Activated CD4-positive, alpha-beta T cell treated with anti-CD3 and anti-CD28 coated beads for 48 hours (primary cell): ENCODE measurements around the gene FBXL5.
"Not testable (repeated sequence)": the region's sequence is repeated elsewhere in the genome, so short reads cannot be mapped to it uniquely, and the experiment has no call there.

Experiments
- DNase-seq: peaks from one replicate; pipeline ENCODE4 v3.0.0-alpha.2; 2020

FBXL5 gene

DNA sequence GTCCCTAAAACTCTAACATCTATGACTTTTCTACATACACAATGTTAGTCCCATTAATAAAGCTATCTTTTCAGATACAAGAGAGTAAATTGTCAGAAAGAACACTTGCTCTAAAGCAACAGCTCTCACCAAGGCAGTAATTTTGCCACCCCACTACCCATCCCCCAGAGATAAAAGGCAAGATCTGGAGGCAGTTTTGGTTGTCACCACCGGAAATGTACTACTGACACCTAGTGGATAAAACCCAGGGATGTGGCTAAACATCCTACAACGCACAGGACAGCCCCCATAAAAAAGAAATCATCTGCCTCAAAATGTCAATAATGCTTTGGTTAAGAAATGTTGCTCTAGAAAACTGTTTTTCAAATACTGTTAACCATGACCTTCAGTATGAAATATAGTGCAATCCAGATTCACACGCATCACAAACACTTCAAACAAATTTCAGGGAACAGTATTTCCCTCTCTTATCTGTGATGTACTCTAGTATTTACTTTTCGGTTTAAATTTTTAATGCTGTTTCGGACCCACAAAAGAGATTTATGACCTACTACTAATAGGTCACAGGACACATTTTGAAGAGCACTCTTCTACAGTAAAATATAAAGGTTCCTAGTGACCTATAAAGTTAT is 5.1 kb downstream of the FBXL5 start:
- peak; percentile 60 for DNase-seq

DNA sequence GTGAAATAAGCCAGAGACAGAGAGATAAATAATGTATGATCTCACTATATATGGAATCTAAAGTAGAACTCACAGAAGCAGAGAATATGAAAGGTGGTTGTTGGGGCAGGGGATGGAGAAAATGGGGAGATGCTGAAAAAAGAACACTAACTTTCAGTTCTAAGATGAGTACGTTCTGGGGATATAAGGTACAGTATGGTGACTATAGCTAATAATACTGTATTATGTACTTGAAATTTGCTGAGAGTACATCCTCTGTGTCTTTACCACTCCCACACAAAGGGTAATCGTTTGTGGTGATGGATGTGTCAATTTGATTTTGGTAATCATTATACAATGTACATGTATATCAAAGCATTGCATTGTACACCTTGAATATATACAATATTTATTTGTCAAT is 6.6 kb downstream of the FBXL5 start:
- DNase-seq, result no peak

DNA sequence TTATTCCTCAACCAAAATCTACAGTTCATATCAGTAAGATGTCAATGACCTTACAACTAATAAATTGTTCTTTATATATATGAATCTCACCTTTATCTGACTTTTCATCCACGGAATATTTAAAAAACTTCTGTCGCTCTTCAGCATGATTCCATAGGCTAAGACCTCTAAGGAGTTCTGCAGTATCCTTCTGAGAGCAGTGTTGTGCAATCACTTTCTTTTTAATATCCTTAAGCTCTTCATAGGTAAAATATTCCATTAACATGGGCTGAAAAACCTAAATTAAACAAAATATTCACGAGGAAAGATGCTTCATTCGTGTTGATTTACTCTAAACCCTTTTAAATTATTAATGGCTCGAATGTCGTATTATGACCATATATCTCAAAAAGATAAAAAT is 16.7 kb downstream of the FBXL5 start:
- DNase-seq, result no peak

DNA sequence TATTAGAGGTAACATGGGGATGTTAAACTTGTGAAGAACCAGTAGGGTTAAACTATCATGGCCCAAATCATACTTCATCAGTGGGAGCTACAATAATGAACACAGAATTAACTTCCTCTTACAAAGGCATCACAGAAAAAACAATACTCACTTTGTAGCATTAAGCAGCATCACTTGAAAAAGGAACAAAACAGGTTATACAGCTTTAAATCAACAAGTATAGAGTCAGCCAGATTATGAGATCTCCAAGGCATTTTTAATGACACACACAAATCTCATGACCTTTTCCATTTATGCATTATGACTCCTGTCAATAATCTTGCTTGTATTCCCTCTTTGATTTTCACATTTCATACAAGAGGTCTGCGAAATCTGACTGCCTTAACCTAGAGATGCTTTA is 18.3 kb downstream of the FBXL5 start:
- no peak for DNase-seq

DNA sequence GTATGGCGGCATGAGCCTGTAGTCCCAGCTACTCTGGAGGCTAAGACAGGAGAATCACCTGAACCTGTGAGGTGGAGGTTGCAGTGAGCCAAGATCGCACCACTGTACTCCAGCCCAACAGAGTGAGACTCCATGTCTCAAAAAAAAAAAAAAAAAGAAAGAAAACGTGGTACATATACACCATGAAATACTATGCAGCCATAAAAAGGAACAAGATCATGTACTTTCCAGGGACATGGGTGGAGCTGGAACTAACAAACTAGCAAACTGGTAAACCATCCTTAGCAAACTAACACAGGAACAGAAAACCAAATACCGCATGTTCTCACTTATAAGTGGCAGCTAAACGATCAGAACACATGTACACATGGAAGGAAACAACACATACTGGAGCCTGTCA is 37.8 kb downstream of the FBXL5 start:
- DNase-seq, result not testable (repeated sequence)

DNA sequence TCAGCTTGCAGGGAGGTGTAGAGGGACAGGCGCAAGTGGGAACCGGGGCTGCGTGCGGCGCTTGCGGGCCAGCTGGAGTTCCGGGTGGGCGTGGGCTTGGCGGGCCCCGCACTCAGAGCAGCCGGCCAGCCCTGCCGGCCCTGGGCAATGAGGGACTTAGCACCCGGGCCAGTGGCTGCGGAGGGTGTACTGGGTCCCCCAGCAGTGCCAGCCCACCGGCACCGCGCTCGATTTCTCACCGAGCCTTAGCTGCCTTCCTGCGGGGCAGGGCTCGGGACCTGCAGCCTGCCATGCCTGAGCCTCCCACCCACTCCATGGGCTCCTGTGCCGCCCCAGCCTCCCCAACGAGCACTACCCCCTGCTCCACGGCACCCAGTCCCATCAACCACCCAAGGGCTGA is 40.3 kb downstream of the FBXL5 start:
- DNase-seq, result not testable (repeated sequence)

DNA sequence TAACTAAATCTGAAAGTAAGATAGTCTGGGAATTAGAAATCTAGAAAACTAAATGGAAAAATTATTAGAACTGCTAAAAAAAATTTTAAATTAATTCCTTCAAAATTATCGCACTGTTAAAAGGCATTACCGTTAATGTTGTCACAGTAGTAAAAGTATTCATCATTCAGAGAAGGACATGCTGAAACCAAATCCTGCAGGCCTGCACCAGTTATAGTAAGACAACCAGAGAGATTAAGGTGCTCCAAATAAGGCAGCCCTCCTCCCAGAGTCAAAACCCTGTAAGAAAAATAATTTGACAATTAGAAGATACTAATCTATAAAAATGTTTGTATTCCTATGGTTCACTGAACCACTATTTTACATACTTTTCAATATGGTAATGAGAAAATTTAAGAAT is 43.0 kb downstream of the FBXL5 start:
- DNase-seq, result no peak

DNA sequence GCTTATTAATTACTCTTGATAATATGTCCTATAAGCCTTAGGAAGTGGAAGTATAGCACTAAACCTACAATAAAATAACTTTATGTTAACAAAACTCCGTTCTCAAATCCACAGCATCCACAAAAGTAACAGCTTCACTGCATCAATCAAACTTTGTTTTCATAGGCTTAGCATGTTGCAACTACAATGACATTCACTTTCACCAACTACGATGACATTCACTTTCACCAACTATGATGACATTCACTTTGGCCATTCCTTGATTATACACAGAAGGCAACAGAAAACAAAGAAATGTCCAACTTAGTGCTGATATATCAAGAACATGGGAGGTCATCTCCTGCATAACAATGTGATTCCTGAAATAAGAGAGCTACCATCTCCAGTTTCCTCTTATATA is 44.3 kb downstream of the FBXL5 start:
- DNase-seq, result no peak

DNA sequence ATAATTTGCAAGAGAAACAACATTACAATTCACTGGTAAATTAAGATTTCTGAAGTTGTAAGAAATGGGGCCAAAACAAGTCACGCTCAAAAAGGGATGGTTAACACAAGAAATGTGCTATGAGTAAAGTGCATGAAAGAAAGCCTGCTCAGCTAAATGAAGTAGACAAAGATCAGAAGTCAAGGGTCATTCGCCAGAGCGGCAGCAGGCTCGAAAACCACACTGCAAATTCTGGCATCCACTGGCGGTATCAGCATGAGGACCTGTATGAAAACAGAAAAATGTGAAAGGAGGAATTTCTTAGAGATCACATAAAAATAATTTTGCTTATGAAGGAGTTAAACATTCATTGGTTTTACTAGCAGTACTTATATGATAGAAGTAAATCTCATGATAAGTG is 49.6 kb downstream of the FBXL5 start:
- DNase-seq, result no peak

DNA sequence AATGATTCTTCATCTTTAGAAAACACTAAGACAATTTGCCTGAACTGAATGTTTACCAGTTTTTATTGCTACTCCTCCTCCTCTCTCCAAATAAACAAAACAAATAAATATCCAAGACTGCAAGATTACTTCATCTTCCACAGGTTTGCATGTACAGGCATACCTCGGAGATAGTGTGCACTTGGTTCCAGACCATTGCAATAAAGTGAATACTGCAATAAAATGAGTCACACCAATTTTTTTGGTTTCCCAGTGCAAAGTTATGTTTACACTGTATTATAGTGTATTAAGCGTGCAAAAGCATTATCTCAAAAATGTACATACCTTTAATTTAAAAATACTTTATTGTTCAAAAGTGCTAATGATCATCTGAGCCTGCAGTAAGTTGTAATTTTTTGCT is 53.3 kb downstream of the FBXL5 start:
- no peak for DNase-seq

DNA sequence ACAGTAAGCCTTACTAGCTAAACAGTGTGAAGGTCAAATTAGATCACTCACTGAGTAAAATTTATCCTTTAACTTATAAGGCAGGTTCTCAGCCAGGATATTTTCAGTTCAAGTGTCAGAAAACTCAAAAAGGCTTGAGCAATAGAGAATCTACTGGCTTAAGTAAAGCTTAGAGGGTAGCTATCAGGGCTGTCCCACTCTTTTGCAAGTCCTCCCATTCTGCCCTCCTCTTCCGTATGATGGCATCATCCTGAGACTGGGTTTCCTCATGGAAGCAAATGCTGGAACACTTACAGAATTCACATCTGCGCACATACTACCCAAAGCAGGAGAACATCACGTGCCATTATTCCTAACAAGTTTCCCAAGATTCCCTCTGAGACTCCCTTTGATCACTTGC is 55.0 kb downstream of the FBXL5 start:
- no peak for DNase-seq

DNA sequence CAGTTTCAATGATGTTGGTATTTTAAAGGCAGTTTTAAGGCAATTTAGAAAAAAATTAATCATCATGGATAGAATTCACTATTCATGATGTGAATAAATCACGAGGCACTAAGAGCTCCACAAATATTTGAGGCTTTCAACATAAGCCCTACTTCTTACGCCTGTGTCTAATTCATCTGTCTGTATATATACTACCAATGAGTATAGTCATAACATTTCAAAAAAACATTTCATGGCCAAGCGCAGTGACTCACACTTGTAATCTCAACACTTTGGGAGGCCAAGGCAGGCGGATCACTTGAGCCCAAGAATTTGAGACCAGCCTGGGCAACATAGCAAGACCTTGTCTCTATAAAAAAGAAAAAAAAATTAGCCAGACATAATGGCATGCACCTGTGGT is 56.5 kb downstream of the FBXL5 start:
- DNase-seq, result no peak

DNA sequence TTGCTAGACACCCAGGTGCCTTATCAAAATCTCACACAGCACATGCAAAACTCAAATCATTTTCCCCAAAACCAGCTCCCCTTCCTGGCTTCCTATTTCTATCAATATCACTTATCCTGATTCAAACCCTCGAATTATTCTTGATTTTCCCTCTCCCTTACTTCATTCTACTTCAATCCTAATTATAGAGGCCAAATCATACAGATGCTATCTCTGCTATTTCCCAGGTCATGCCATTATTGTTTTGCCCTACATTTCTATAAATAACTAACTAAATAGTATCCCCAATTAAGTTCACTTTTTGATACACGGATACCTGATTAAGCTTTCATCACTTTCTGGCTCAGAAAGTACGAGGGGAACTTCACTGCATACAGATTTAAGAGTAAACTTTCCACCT is 62.4 kb downstream of the FBXL5 start:
- DNase-seq, result no peak

DNA sequence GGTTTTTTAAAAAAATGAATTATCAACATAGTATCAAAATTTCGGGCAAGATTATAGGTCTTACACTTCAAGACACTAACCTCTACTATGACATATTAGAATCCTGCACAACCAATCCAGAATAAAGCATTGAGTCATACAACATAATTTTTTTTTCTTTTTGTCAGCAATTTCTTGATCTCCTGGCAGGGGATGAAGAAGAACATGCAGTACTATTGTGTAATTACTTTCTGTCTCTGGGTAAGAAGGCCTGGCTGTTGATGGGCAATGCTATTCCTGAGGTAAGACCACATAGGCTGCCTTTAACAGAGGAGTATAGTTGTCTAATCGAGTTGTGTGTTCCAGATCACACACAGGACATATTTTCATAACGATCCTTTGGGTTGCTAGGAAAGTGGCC is 67.5 kb downstream of the FBXL5 start:
- DNase-seq, result no peak

DNA sequence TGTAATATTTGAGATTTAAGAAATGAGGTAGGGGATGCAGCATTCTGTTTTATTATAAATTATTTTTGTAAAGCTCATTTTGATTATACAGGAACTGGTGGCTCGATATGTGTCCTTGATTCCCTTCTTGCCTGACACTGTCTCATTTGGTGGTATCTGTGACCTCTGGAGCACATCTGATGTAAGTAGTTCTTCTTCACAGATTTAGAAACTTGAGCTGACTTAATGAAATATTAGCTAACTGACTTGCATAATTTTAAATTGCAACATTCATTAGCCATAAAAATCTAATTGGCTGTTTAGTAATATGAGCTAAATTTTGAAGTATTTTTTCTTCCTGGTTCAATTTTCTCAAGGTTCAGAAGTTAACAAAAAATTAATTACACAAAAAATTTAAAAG is 69.1 kb downstream of the FBXL5 start:
- no peak for DNase-seq

DNA sequence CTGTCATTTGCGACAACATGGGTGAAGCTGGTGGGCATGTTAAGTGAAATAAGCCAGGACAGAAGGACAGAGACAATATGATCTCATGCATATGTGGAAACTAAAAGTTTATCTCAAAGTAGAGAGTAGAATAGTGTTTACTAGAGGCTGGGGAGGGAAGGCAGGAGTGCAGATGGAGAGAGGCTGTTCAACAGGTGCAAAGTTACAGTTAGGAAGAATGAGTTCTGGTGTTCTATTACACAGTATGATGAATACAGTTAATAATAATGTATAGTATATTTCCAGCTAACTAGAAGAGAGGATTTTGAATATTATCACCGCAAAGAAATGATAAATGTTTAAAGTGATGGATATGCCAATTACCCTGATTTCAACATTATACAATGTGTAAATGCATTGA is 69.8 kb downstream of the FBXL5 start:
- DNase-seq, result no peak

DNA sequence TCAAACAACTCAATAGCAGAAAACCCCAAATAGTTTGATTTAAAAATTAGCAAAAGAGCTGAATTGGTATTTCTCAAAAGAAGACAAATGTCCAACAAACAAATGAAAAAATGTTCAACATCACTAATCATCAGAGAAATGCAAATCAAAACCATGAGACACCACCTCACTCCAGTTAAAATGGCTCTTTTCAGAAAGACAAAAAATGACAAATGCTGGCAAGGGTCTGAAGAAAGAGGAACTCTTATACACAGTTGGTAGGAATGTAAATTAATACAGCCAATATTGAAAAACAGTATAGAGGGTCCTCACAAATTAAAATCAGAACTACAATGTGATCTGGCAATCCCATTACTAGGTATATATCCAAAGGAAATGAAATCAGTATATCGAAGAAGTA is 70.4 kb downstream of the FBXL5 start:
- DNase-seq, result no peak

DNA sequence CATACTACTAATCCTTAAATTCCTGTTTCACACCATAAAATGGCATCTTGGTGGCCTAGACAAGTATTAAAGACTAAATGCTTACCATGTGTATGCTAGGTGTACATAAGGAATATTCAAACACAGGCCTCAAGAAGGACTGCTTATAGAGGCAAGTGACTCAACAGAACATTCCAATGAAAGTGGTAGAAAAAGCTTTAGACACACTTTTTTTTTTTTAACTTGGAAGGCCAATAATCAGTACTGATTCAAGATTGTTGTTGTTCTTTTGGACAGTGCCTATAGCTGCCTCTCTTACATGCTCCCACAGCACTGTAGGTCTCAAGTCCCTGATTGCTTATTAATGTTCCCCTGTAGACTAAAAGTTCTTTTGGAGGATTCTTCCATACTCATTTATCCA is 77.6 kb downstream of the FBXL5 start:
- no peak for DNase-seq

DNA sequence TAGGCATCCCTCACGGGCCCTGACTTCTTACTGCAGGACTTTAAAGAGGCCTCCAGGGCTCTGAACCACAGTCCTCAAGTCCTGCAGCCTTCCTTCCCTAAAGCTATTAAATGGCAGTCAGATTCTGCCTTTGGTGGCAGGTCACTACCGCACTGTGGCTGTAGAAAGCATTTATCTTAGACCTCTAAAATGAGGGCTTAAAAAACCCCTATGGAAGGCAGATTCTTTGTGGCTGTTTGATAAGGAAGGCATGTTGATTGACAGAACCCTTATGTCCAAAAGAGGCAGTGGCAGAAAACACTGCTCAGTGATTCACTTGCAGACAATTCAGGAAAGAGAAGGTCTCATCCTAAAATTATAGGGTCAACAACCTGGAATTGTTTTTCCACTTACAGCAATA is 79.2 kb downstream of the FBXL5 start:
- DNase-seq, result no peak

DNA sequence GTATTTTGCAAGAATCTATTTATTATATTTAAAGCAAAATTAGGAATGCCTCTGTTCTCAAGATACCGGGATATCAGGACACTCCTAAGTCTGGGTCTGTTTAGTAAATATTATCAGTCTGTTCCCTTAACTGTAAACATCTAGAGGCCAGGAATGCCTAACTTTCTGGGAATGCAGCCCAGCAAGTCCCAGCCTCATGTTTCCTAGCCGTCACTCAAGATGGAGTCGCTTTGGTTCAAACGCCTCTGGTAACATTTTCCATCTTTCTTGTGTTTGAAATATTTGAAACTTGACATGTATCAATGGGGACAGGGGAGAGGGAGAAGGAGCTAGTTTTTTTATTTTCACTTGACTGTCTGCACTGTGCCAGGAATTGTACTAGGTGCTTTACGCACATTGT is 85.4 kb downstream of the FBXL5 start:
- no peak for DNase-seq

DNA sequence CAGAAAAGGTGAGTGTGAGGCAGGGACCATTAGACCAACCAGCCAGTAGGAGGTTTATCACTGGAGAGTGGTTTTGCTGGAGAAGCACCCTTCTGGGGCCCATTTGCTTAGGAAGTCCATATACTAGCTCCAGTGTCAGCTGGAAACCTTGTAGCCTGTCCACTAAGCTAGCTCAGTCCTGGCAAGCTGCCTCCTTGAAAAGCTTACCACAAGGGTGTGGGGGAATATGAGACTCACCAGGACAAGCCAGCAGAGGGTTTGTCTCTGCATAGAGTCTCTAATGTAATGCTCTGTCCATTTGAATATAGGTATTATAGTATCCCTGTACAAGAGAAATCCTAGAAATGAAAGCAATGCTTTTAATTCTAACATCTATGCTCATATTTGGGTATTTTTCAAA is 86.3 kb downstream of the FBXL5 start:
- no peak for DNase-seq

DNA sequence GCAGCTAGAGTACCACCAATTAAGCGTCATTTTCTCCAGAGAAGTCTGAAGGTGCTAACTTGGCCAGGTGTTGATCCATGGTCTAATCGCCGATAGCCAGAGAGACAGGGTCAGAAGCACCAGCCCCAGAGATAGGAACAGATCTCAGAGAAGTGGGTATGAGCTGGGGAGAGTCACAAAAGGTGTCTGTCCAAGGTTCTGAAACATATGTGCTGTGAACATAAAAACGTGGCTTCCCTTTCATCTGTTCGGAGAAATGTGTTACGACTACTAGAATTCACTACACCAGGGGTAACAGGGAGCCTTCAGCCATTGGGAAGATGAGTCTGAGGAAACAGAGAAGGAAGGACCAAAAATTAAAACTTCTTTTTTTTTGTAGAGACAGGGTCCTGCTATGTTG is 91.3 kb downstream of the FBXL5 start:
- no peak for DNase-seq

DNA sequence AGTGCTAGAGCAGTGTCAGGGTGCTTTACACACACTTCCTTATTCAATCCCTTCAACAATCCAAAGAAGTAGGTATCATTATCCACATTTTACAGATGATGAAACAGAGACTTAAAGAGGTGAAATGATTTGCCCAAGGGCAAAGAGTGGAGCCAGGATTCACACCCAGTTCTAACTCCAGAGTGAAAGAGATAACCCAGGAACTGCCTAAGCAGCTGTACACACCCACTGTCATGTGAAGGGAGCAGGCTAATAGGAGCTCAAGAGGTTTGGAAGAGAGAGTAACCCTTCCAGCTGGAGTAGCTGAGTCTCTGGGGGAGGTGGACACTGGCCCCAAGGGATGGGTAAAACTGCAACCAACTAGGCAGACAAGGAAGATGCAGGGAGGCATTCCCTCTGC is 92.5 kb downstream of the FBXL5 start:
- no peak for DNase-seq

DNA sequence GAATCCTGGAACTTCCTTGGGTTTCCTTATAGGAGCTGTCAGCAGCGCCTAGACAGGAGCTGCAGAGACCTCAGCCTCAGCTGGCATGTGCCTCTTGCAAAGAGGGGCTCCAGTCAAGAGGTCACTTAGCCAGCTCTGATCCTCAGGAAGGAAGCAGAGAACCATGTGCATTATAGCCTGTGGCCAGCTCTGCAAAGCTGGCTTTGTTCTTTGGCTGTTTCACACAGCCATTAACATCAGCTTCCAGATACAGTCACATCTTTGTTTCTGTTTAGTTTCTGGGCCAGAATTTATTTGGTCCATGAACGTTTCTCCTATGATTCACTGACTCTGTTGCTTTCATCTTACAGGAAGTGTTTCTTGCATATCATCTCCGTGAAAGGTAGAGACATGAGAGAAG is 93.0 kb downstream of the FBXL5 start:
- DNase-seq, result no peak

DNA sequence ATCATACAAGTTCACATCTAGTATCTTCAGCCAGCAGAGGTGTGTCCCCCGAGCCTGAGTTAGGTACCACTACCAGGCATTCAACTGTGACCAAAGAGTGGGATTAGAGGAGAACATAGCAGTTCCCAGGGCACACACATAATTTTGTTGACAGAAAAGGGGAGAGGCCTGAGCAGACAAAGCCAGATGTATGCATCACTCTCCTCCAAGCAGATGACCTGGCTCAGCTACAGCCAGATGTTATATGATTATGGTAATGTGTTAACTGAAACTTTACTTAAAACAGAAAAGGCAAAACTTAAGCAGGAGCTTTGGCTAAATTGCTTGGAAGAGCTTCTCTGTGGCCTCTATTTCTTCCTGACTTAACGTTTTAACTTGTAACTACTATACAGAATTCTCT is 96.6 kb downstream of the FBXL5 start:
- no peak for DNase-seq
